Activated CD4-positive, alpha-beta T cell treated with anti-CD3 and anti-CD28 coated beads, Interleukin-2, amount 50 U/mL, for 16 hours (primary cell): Measurements from ENCODE around the gene FAM210A.
A peak's percentile ranks its signal among the peaks of the same experiment; 100 is the strongest.
"Not testable (repeated sequence)": the region's sequence is repeated elsewhere in the genome, so short reads cannot be mapped to it uniquely, and the experiment has no call there.

Experiments used
- DNase-seq: peaks from one replicate; pipeline ENCODE4 v3.0.0-alpha.2; 2020

The FAM210A gene

GRCh38 chr18:13726232-13726971 lies at the start of gene FAM210A, which contains the start of gene RNMT:
TSS of gene FAM210A (minus strand) at chr18:13726558. CDS start at chr18:13682077, 44,481 bp downstream.
TSS of gene RNMT (plus strand) at chr18:13726673. CDS start at chr18:13731518, 4,845 bp downstream.
- DNase-seq: peak; percentile 96

GRCh38 chr18:13775058-13775457 lies 48.7 kb upstream of the FAM210A start:
- DNase-seq: no peak

GRCh38 chr18:13762690-13763439 lies 36.5 kb upstream of the FAM210A start:
- no peak for DNase-seq

GRCh38 chr18:13760047-13760446 lies 33.7 kb upstream of the FAM210A start:
- DNase-seq: no peak

- peak; percentile 39 for DNase-seq
These were observed 32.3 kb upstream of the FAM210A start for GRCh38 chr18:13758622-13759021.

- no peak for DNase-seq
These were observed 30.3 kb upstream of the FAM210A start for GRCh38 chr18:13756671-13757070.

GRCh38 chr18:13756261-13756660 lies 29.9 kb upstream of the FAM210A start:
- no peak for DNase-seq

- not testable (repeated sequence) for DNase-seq
These were observed 25.2 kb upstream of the FAM210A start for GRCh38 chr18:13751599-13751998.

GRCh38 chr18:13746633-13747032 lies 20.3 kb upstream of the FAM210A start:
- no peak for DNase-seq

- no peak for DNase-seq
These were observed 19.3 kb upstream of the FAM210A start for GRCh38 chr18:13745696-13746095.

GRCh38 chr18:13735681-13736080 lies 9.3 kb upstream of the FAM210A start:
- DNase-seq: no peak

GRCh38 chr18:13730481-13730880 lies 4.1 kb upstream of the FAM210A start:
- DNase-seq: no peak

GRCh38 chr18:13726972-13727331 lies 594 bp upstream of the FAM210A start:
- DNase-seq: peak; percentile 35

GRCh38 chr18:13725566-13726231 lies 659 bp downstream of the FAM210A start:
- DNase-seq: peak; percentile 21

- DNase-seq: no peak
These were observed 5.5 kb downstream of the FAM210A start for GRCh38 chr18:13720847-13721246.

GRCh38 chr18:13720123-13720522 lies 6.2 kb downstream of the FAM210A start:
- DNase-seq: no peak

- DNase-seq: no peak
These were observed 9.4 kb downstream of the FAM210A start for GRCh38 chr18:13716916-13717315.

GRCh38 chr18:13715330-13715729 lies 11.0 kb downstream of the FAM210A start:
- no peak for DNase-seq

- no peak for DNase-seq
These were observed 12.8 kb downstream of the FAM210A start for GRCh38 chr18:13713455-13714055.

GRCh38 chr18:13712400-13713131 lies 13.8 kb downstream of the FAM210A start:
- no peak for DNase-seq

- no peak for DNase-seq
These were observed 15.9 kb downstream of the FAM210A start for GRCh38 chr18:13710414-13710831.

GRCh38 chr18:13703899-13704298 lies 22.5 kb downstream of the FAM210A start:
- DNase-seq: no peak
